Panc1 (cell line): Measurements from ENCODE around the gene SLC38A10. TPM values are rescaled to one million over a fixed set of nuclear protein-coding genes. Genes with fewer than 3 reads are reported as not detected.

Source experiments
- ATAC-seq: fragments of 200-7000 bp; cut with Tn5 transposase; 2 replicates; pipeline ENCODE4 v1.9.1; 2020; ENCODE audit warnings: mild to moderate bottlenecking, moderate library complexity
- BruUV-seq: library from RNA; stranded (reverse); fragments of 400-500 nt; replicated peaks from 2 replicates; lab custom pipeline; 2021; lab: Mats Ljungman, UMichigan
- CTCF ChIA-PET: fragments of 300-600 bp; sonication (Branson Sonifier 250); formaldehyde crosslinking; loops from one replicate; lab custom pipeline; 2022; ENCODE audit warnings: antibody characterized with exemption; lab: Charles Lee
- POLR2A ChIA-PET: fragments of 300-600 bp; sonication (Branson Sonifier 250); formaldehyde crosslinking; loops from one replicate; lab custom pipeline; 2022; ENCODE audit warnings: antibody characterized with exemption; lab: Charles Lee
- DNase-seq: peaks from one replicate; pipeline ENCODE4 v3.0.0-alpha.2; 2010; ENCODE audit warnings: low read depth, low spot score
- H3K27ac ChIP-seq: 2 replicates; pipeline ENCODE4 v1.5.1; 2011; ENCODE audit warnings: mild to moderate bottlenecking, low read length, inconsistent platforms
- H3K27me3 ChIP-seq: fragments of 200-500 bp; sonication (Bioruptor generic); 2 replicates; pipeline ENCODE4 v1.6.0; 2014; ENCODE audit warnings: low read length, inconsistent platforms; ENCODE audit not compliant: control insufficient read depth, insufficient read depth
- H3K36me3 ChIP-seq: fragments of 200-500 bp; sonication (Bioruptor generic); 2 replicates; pipeline ENCODE4 v1.5.1; 2014; ENCODE audit warnings: inconsistent platforms, mild to moderate bottlenecking, low read length, moderate library complexity; ENCODE audit not compliant: control insufficient read depth, insufficient read depth
- H3K4me1 ChIP-seq: 2 replicates; pipeline ENCODE4 v1.5.1; 2011; ENCODE audit warnings: inconsistent platforms, mild to moderate bottlenecking, low read length, moderate library complexity; ENCODE audit not compliant: control insufficient read depth, insufficient read depth
- H3K4me3 ChIP-seq, 2 experiments: 2 replicates each; pipeline ENCODE4 v1.5.1; 2011 to 2012; ENCODE audit warnings: low read depth in 2 of 2, low read length in 2 of 2, mild to moderate bottlenecking in 2 of 2, inconsistent platforms in 1 of 2, moderate library complexity in 1 of 2
- H3K9me3 ChIP-seq: fragments of 200-500 bp; sonication (Bioruptor generic); 2 replicates; pipeline ENCODE4 v1.5.1; 2014; ENCODE audit warnings: low read depth, mild to moderate bottlenecking, inconsistent platforms, low read length, moderate library complexity; ENCODE audit not compliant: control insufficient read depth, insufficient read depth
- CTCF ChIP-seq: fragments of 450-650 bp; IDR thresholded peaks from 2 replicates; pipeline ENCODE4 v1.5.1; 2017; ENCODE audit warnings: mild to moderate bottlenecking
- POLR2AphosphoS5 ChIP-seq: IDR thresholded peaks from 2 replicates; pipeline ENCODE4 v1.6.1; 2012; ENCODE audit warnings: mild to moderate bottlenecking, low read depth, low read length, moderate library complexity
- REST ChIP-seq, 2 experiments: IDR thresholded peaks; 2 replicates each; pipeline ENCODE4 v1.6.1; 2011 to 2012; ENCODE audit warnings: low read depth in 2 of 2, control low read depth in 1 of 2, low read length in 1 of 2, mild to moderate bottlenecking in 1 of 2, moderate library complexity in 1 of 2; ENCODE audit not compliant: insufficient read depth in 1 of 2
- SIN3A ChIP-seq: IDR thresholded peaks from 2 replicates; pipeline ENCODE4 v1.6.1; 2012; ENCODE audit warnings: low read depth, mild to moderate bottlenecking, low read length, moderate library complexity, borderline replicate concordance; ENCODE audit not compliant: insufficient read depth
- TCF7L2 ChIP-seq: IDR thresholded peaks from 2 replicates; pipeline ENCODE4 v1.6.1; 2011; ENCODE audit warnings: mild to moderate bottlenecking, low read depth, low read length, inconsistent platforms
- in situ Hi-C: cut with HindIII; loops from 2 replicates; pipeline ENCODE4 v1.10.0; 2016; ENCODE audit warnings: low sequenced_read_pairs, low pct_unique_long_range_greater_than_20kb
- intact Hi-C: fragments of 100-400 bp; cut with micrococcal nuclease; formaldehyde crosslinking; loops from one replicate; pipeline ENCODE4 v1.10.0; 2022; ENCODE audit not compliant: unreplicated experiment
- total RNA-seq: library from RNA; stranded (reverse); gene quantifications from one replicate; pipeline ENCODE4 v1.2.1, GENCODE V29; 2021; ENCODE audit not compliant: unreplicated experiment

Gene SLC38A10
- total RNA-seq, 1 experiment from 2014 or later = 188 TPM

GRCh38 chr17:81277946-81278693 lies 17.0 kb downstream of the SLC38A10 start:
- POLR2A ChIA-PET = no interaction called here
- Histone ChIP-seq H3K4me1 (no peaks in the 10 kb centered on the region), H3K27ac (no peak overlapping the region), H3K27me3 (no peaks in the 10 kb centered on the region), H3K36me3 (peaks cover 2% of the 10 kb centered on the region; the same call in 1 of the 2 replicates), H3K9me3 (no peaks in the 10 kb centered on the region), H3K4me3 (no peak overlapping the region)
- no TSS peak for BruUV-seq
- DNase-seq = no peak
- TF ChIP-seq TCF7L2 = no peak
- no peak for TF ChIP-seq POLR2AphosphoS5
- CTCF ChIA-PET = no interaction called here
- ATAC-seq = no peak
- in situ Hi-C loops (no loop called here), intact Hi-C loops (no loop called here)

GRCh38 chr17:81277421-81277820 lies 17.7 kb downstream of the SLC38A10 start:
- Histone ChIP-seq H3K9me3 (no peaks in the 10 kb centered on the region), H3K4me3 (no peak overlapping the region), H3K4me1 (no peaks in the 10 kb centered on the region), H3K27ac (no peak overlapping the region), H3K27me3 (no peaks in the 10 kb centered on the region), H3K36me3 (peaks cover 7% of the 10 kb centered on the region; the same call in 1 of the 2 replicates)
- intact Hi-C loops (no loop called here), in situ Hi-C loops (no loop called here)
- DNase-seq (no peak), ATAC-seq (no peak)
- no TSS peak for BruUV-seq
- ChIA-PET CTCF (no interaction called here), POLR2A (no interaction called here)
- TF ChIP-seq POLR2AphosphoS5 = no peak
- TF ChIP-seq CTCF = no peak
- TF ChIP-seq SIN3A = no peak
- no peak for TF ChIP-seq TCF7L2
- no peak for TF ChIP-seq REST (IDR thresholded peaks at IDR 0.05; ENCODE audit: insufficient read depth in 1 of 2, low read depth in 2 of 2, low read length in 1 of 2)

- Histone ChIP-seq H3K4me3 (no peak overlapping the region), H3K27ac (no peak overlapping the region), H3K36me3 (peaks cover 7% of the 10 kb centered on the region; the same call in 1 of the 2 replicates), H3K27me3 (no peaks in the 10 kb centered on the region), H3K9me3 (no peaks in the 10 kb centered on the region), H3K4me1 (no peaks in the 10 kb centered on the region)
- ATAC-seq (no peak), DNase-seq (no peak)
- BruUV-seq = no TSS peak
- intact Hi-C loops = no loop called here
- ChIA-PET CTCF (no interaction called here), POLR2A (no interaction called here)
- in situ Hi-C loops = no loop called here
- TF ChIP-seq CTCF (no peak), SIN3A (no peak), REST (IDR thresholded peaks at IDR 0.05; ENCODE audit: insufficient read depth in 1 of 2, low read depth in 2 of 2, low read length in 1 of 2) (no peak), TCF7L2 (no peak)
Measured at GRCh38 chr17:81276781-81277180, 18.3 kb downstream of the SLC38A10 start.
